Brain microvascular endothelial cell (primary cell): Measurements from ENCODE around the gene FAM216A.
A peak's percentile ranks its signal among the peaks of the same experiment; 100 is the strongest.
"Not testable (repeated sequence)": the region's sequence is repeated elsewhere in the genome, so short reads cannot be mapped to it uniquely, and the experiment has no call there.

Experiments used
- DNase-seq: peaks from one replicate; pipeline ENCODE4 v3.0.0-alpha.2; 2020
- H3K27ac ChIP-seq: fragments of 250-450 bp; sonication (Bioruptor Pico); 2 replicates; pipeline ENCODE4 v1.5.1; 2020; ENCODE audit warnings: mild to moderate bottlenecking, moderate library complexity
- H3K27me3 ChIP-seq: fragments of 250-450 bp; sonication (Bioruptor Pico); replicated peaks from 2 replicates; pipeline ENCODE4 v1.5.1; 2020; ENCODE audit warnings: mild to moderate bottlenecking
- H3K36me3 ChIP-seq: fragments of 250-450 bp; sonication (Bioruptor Pico); replicated peaks from 2 replicates; pipeline ENCODE4 v1.5.1; 2020; ENCODE audit warnings: mild to moderate bottlenecking
- H3K4me3 ChIP-seq: 2 replicates; pipeline ENCODE4 v1.5.1; 2011; ENCODE audit warnings: low read depth, mild to moderate bottlenecking, control low read depth, low read length, moderate library complexity
- in situ Hi-C: cut with HindIII; loops from 2 replicates; pipeline ENCODE4 v1.10.0; 2017; ENCODE audit warnings: low sequenced_read_pairs, low pct_ligation_motif_present
- TF ChIP-seq, protein P1 (sequence below): IDR thresholded peaks from 2 replicates; pipeline ENCODE4 v1.5.1; 2011; ENCODE audit warnings: low read depth, mild to moderate bottlenecking, moderate library complexity, low read length, control low read depth, inconsistent platforms; ENCODE audit errors: missing control alignments

Gene FAM216A

GRCh38 chr12:110453569-110454296 is 14.9 kb upstream of the FAM216A start:
- no peaks in the 10 kb centered on the region for H3K27me3 ChIP-seq
- H3K27ac ChIP-seq = no peak overlapping the region
- TF ChIP-seq, protein P1, sequence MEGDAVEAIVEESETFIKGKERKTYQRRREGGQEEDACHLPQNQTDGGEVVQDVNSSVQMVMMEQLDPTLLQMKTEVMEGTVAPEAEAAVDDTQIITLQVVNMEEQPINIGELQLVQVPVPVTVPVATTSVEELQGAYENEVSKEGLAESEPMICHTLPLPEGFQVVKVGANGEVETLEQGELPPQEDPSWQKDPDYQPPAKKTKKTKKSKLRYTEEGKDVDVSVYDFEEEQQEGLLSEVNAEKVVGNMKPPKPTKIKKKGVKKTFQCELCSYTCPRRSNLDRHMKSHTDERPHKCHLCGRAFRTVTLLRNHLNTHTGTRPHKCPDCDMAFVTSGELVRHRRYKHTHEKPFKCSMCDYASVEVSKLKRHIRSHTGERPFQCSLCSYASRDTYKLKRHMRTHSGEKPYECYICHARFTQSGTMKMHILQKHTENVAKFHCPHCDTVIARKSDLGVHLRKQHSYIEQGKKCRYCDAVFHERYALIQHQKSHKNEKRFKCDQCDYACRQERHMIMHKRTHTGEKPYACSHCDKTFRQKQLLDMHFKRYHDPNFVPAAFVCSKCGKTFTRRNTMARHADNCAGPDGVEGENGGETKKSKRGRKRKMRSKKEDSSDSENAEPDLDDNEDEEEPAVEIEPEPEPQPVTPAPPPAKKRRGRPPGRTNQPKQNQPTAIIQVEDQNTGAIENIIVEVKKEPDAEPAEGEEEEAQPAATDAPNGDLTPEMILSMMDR = no peak
- in situ Hi-C loops = no loop called here
- peaks cover 9% of the 10 kb centered on the region for H3K36me3 ChIP-seq
- no peak for DNase-seq
- no peak overlapping the region for H3K4me3 ChIP-seq

DNA sequence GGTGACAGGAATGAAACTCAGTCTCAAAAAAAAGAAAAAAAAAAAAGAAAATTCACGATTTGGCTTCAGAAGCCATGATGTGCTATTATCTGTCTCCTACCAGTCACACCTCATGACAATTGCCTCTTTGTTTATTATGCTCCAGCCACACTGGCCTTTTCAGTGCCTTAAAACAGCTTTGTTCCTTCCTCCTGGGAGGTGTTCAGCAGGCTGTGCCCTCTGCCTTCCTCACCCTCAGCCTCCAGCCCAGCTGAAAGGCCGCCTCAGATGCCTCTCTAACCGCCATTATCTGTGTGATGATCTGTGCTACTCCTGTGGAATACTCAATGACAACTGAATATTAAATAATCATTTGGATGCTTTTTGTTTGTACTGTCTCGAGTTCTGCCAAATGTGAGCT is 9.9 kb upstream of the FAM216A start:
- TF ChIP-seq, protein P1 = no peak
- no peak overlapping the region for H3K27ac ChIP-seq
- no peak overlapping the region for H3K4me3 ChIP-seq
- in situ Hi-C loops = no loop called here
- H3K27me3 ChIP-seq = no peaks in the 10 kb centered on the region
- H3K36me3 ChIP-seq = peaks cover 15% of the 10 kb centered on the region
- no peak for DNase-seq

DNA sequence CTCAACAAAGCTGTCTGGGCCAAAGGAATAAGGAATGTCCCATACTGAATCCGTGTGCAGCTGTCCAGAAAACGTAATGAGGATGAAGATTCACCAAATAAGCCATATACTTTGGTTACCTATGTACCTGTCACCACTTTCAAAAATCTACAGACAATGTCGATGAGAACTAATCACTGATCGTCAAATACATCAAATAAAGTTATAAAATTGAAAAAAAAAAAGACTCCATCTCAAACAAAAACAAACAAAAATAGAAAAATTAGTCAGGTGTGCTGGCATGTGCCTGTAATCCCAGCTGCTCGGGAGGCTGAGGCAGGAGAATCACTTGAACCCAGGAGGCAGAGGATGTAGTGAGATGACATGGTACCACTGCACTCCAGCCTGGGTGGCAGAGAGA is 7.5 kb upstream of the FAM216A start:
- H3K27me3 ChIP-seq, H3K4me3 ChIP-seq, H3K27ac ChIP-seq, DNase-seq, in situ Hi-C loops, H3K36me3 ChIP-seq: not testable (repeated sequence)

GRCh38 chr12:110465024-110465423 is 3.6 kb upstream of the FAM216A start:
- Histone ChIP-seq H3K27ac (no peak overlapping the region), H3K27me3 (no peaks in the 10 kb centered on the region), H3K36me3 (peaks cover 4% of the 10 kb centered on the region), H3K4me3 (no peak overlapping the region)
- in situ Hi-C loops = no loop called here
- no peak for DNase-seq
- TF ChIP-seq, protein P1 = no peak

GRCh38 chr12:110465765-110466164 is 2.9 kb upstream of the FAM216A start:
- H3K27me3 ChIP-seq, in situ Hi-C loops, H3K4me3 ChIP-seq, H3K36me3 ChIP-seq, H3K27ac ChIP-seq, DNase-seq: not testable (repeated sequence)

DNA sequence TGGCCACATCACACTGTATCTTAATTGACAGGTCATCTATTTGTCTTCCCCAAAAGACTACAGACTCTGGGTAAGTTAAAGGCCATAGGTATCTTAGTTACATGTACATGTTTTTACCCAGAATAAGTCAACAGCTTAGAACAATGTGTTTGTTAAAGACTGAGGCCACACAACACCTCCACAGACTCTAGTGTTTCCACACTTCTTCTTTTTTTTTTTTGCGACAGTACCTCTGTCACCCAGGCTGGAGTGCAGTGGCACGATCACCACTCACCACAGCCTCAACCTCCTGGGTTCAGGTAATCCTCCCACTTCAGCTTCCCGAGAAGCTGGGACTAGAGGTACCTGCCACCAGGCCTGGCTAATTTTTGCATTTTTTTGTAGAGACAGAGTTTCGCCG is 1.9 kb upstream of the FAM216A start:
- TF ChIP-seq, protein P1 = no peak
- peak overlapping the region; percentile 2 for H3K4me3 ChIP-seq
- no peak for DNase-seq
- no peaks in the 10 kb centered on the region for H3K27me3 ChIP-seq
- no peak overlapping the region for H3K27ac ChIP-seq
- in situ Hi-C loops = no loop called here
- no peaks in the 10 kb centered on the region for H3K36me3 ChIP-seq

GRCh38 chr12:110467847-110468213 is 815 bp upstream of the FAM216A start:
- H3K36me3 ChIP-seq = no peaks in the 10 kb centered on the region
- DNase-seq = no peak
- peak overlapping the region; percentile 78 for H3K27ac ChIP-seq
- TF ChIP-seq, protein P1 = no peak
- H3K4me3 ChIP-seq = peak overlapping the region; percentile 78
- in situ Hi-C loops = no loop called here
- H3K27me3 ChIP-seq = no peaks in the 10 kb centered on the region
